Right hindlimb (tissue), 1 donor: Measurements from ENCODE around the gene IQSEC1.

ENCODE experiments used
- DNase-seq: peaks from one replicate; pipeline ENCODE4 v3.0.0-alpha.2; 2018

The IQSEC1 gene

GRCh38 chr3:12947504-12948369 lies 125.5 kb downstream of the IQSEC1 start:
- peak; percentile 87 for DNase-seq

DNA sequence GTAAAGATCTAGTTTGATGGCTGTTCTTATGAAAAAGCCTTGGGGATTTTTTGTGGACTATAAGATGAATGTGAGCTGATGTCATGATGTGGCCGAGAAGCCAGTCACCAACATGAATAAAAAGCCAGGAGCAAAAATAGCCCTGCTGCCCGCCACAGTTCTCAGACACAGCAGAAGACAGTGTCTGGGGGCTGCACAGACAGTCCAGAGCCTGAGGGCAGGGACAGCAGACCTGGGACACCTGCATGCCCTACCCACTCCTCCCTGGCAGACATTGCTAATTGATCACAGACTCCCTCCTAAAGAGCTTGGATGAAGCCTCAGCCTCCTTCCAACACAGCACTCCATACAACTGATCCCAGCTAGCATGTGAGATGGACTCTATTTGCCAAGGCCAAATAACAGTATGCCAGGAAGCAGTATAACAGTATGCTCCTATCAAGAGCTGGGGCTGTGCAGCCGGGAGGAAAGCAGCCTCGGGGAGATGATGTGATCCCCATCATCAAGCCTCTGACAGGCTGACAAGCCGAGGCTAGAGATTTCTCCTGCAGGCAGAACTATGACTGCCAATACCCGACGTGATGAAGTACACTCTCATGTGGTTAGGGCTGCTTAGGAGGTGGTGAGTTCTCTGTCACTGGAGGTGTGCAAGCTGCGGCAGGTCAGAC lies 126.4 kb downstream of the IQSEC1 start:
- DNase-seq = peak; percentile 58

- DNase-seq = peak; percentile 80
Measured at GRCh38 chr3:12946251-12946648, 127.0 kb downstream of the IQSEC1 start.

DNA sequence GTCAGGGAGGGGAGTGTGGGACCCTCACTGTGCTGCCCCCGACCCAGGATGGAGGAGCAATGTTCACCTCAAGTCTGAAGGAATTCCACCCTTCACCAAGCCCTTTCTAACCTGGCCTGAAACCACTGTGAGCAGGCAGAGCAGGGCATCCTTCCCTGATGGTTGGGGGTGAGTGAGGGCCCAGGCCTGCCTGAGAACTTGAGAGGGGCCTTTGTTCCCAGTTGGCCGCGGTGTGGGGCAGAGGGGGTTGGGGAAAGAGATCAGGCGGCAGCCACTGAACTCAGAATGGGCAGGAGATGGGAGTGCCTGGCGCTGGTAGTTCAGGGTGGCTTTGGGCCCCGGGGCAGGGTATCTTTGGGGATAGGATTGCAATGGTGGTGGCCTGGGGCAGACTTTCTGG lies 128.4 kb downstream of the IQSEC1 start:
- no peak for DNase-seq

DNA sequence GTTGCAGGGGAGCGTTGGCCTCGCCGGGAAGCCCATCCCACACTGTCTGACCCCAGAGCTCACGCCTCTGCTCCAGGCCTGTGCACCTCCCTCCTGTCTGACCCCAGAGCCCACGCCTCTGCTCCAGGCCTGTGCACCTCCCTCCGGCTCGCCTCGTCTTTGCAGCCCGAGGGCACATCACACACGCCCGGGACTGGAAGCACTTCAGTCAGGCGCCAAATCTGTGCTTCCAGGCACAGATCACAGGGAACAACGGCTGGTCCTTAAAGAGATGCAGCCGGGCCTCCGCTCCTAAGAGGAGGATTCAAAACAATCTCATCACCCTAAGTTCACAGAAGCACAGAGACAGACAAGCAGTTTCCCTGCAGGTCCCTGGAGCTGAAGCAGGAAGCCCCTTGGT lies 128.8 kb downstream of the IQSEC1 start:
- no peak for DNase-seq

- no peak for DNase-seq
Measured at GRCh38 chr3:12943124-12944021, 129.9 kb downstream of the IQSEC1 start.

DNA sequence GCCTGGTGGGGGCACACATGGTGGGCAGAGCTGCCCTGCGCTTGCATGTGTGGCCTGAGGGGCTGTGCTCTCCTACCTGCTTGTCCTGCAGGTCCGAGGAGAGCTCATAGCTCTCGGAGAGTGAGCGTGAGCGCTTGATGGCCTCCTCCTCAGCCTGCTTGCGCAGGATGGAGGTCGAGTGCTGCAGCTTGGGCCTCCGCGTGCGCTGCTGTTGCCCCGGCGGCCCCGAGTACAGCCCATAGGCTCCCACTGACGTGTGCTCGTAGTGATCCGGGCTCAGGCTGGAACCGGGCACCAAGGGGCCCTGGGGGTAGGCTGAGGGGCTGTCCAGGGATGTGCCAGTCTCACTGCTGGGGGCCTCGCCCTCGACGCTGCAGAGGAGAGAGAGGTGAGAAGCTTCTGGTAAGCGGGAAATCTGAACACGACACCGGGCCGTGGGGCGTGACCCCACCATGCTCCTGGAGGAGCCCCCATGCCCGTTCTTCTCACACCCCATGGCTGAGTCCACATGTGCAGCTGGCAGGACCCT lies 131.7 kb downstream of the IQSEC1 start:
- no peak for DNase-seq

- DNase-seq = no peak
Measured at GRCh38 chr3:12940854-12941253, 132.4 kb downstream of the IQSEC1 start.

GRCh38 chr3:12939137-12939536 lies 134.1 kb downstream of the IQSEC1 start:
- no peak for DNase-seq

DNA sequence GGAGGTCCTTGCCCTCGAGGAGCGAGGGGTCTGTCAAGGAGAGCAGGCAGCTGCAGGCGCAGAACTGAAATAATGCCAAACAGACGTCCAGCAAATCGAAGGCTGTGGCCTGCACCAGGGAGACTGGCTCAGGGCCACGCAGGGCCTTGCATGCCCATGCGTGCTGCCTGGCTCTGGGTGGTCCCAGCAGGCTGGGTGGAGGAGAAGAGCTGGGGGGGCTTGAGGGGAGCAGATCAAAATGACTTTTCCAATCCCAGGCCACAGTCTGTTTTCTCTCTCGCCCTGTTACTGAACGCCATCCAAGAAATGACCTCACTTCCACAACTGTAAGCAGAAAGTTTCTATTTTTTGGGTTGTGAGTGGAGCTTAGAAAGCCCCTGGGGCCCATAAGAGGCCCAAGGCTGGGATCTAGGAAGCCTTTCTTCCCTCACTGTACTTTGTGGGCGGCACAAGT lies 134.9 kb downstream of the IQSEC1 start:
- peak; percentile 88 for DNase-seq

DNA sequence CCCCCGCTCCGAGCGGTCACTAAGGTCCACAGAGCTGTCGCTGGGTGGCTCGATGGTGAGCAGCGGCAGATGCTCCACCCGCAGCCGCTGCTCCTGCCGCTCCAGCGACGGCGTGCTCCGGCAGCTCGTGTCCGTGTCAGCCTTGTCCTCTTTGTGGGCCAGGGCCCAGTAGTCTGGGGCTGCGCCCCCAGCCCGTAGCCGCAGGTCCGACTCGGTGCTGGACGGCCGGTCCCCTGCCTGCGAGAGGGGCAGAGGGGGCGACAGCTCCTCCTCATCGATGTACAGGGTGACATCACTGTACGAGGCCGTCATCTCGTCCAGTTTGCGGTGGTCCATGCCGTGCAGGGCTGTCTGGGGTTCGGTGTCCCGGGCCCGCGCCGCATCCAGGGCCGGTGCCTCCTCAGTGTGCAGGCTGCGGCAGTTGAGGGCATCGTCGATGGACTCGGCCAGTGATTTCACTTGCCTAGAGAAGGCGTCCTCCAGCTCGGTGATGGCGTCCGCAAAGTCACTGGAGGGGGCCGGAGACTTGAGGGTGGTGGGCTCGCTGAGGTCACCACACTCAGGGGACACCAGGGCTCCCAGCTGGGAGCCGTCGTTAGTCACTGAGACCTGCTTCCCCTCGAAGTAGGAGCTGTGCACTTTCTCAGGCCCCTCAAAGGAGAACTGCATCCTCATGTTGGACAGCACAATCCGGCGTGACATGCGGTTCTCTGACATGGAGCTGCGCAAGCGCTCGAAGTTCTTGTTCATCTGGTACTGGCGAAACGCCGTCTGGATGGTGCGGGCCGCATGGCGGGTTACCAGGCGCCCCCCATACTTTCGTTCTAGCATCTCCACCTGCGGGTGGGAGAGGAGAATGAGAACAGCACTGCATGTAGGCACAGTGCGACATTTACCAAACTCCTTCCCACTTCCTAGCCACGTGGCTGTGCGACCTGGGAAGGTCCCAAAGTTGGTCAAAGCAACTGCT lies 137.1 kb downstream of the IQSEC1 start:
- DNase-seq = no peak

DNA sequence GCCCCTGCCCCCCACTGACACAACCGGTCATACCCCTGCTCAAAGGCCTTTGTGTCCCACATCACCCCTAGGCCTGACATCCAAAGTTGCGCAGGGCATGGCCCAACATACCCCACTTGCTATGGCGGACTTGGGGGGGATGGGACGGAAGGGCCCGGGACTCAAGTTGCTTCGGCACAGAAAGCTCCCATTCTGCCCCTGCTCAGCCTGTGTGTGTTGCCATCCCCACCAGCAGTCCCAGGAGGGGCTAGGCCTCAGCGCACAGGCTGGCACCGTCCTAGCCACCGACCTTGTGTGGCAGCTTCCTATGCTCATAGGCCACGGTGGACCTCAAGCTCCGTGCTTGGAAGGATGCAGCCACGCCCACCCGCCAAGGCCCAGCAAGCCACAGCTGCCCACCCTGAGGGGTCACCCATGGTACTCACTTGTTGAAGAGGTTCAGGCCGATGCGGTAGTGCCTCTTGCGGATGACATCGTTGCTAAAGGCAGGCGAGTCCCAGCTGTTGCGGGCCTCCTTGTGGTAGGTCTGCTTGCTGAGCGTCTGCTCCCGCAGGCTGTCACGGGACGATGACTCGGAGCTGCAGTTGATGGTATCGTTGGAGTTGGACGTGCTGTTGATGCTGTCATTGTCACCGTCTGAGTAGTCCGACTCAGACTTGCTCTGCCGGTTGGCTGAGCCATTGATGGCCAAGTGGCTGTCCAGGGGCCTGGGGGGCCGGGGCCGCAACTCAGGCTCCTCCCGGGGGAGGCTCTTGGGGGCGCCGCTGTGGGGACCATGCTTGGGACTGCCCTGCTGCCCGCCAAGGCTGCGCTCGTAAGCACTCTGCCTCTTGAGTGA lies 138.0 kb downstream of the IQSEC1 start:
- no peak for DNase-seq

GRCh38 chr3:12934431-12934830 lies 138.8 kb downstream of the IQSEC1 start:
- DNase-seq = peak; percentile 64

- no peak for DNase-seq
Measured at GRCh38 chr3:12933901-12934300, 139.3 kb downstream of the IQSEC1 start.

- no peak for DNase-seq
Measured at GRCh38 chr3:12932754-12933153, 140.5 kb downstream of the IQSEC1 start.

GRCh38 chr3:12932347-12932746 lies 140.9 kb downstream of the IQSEC1 start:
- no peak for DNase-seq

- no peak for DNase-seq
Measured at GRCh38 chr3:12931273-12931905, 141.8 kb downstream of the IQSEC1 start.

GRCh38 chr3:12929801-12930200 lies 143.4 kb downstream of the IQSEC1 start:
- DNase-seq = no peak

- no peak for DNase-seq
Measured at GRCh38 chr3:12926660-12927059, 146.6 kb downstream of the IQSEC1 start.

DNA sequence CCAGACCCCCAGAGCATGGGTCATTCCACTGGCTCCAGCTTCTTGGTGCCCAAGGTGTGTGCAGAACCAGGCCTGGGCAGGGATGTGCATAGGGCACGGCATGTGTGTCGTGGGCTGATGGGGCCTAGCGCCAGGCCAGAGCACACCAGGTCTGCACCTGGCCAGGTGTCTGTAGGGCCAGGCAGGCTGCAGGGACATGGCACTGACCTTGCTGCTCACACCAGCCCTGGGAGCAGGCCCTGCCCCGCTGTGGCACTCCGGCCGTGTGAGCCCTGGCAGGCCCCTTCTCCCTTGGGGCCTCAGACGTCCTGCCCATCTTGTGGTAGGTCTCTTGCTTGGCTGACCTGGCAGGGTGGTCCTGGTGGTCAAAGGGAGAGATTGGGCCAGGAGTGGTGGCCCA lies 147.6 kb downstream of the IQSEC1 start:
- no peak for DNase-seq
